ENCODE data around the gene NSD1.
A peak's percentile ranks its signal among the peaks of the same experiment; 100 is the strongest.
"Not testable (repeated sequence)": the region's sequence is repeated elsewhere in the genome, so short reads cannot be mapped to it uniquely, and the experiment has no call there.

Gene NSD1

GRCh38 chr5:177334781-177335700 is 201.5 kb downstream of the NSD1 start:
- no peaks in the 10 kb centered on the region for H3K27me3 Mint-ChIP-seq
- no peak overlapping the region for H3K27ac Mint-ChIP-seq
- no peak overlapping the region for H3K4me3 Mint-ChIP-seq
- DNase-seq: no peak
- H3K9me3 Mint-ChIP-seq: peaks cover 5% of the 10 kb centered on the region
- peaks cover 55% of the 10 kb centered on the region for H3K36me3 Mint-ChIP-seq
- H3K4me1 Mint-ChIP-seq: peaks cover 16% of the 10 kb centered on the region
- CTCF ChIA-PET: interaction anchor here (0.9 to 1.4 kb wide), 3 partner anchors 16 to 220 kb away, joined by 3 to 4 read pairs (median 4); no protein-coding TSS in a partner anchor

- no peak overlapping the region for H3K27ac Mint-ChIP-seq
- DNase-seq: no peak
- H3K36me3 Mint-ChIP-seq: peaks cover 54% of the 10 kb centered on the region
- H3K27me3 Mint-ChIP-seq: no peaks in the 10 kb centered on the region
- peaks cover 18% of the 10 kb centered on the region for H3K4me1 Mint-ChIP-seq
- H3K9me3 Mint-ChIP-seq: peaks cover 5% of the 10 kb centered on the region
- CTCF ChIA-PET: interaction anchor here (0.9 to 1.4 kb wide), 6 partner anchors 11 to 221 kb away, joined by 3 to 5 read pairs (median 4); no protein-coding TSS in a partner anchor
- no peak overlapping the region for H3K4me3 Mint-ChIP-seq
Measured at GRCh38 chr5:177335701-177336065, 202.1 kb downstream of the NSD1 start.

- Mint-ChIP-seq H3K36me3 (peaks cover 54% of the 10 kb centered on the region), H3K4me1 (peaks cover 18% of the 10 kb centered on the region)
Measured at GRCh38 chr5:177336112-177336511, 202.5 kb downstream of the NSD1 start.

GRCh38 chr5:177336603-177337494 is 203.3 kb downstream of the NSD1 start:
- no peak overlapping the region for H3K27ac Mint-ChIP-seq
- peaks cover 23% of the 10 kb centered on the region for H3K4me1 Mint-ChIP-seq
- peaks cover 5% of the 10 kb centered on the region for H3K9me3 Mint-ChIP-seq
- no peaks in the 10 kb centered on the region for H3K27me3 Mint-ChIP-seq
- CTCF ChIA-PET: interaction anchor here (1.0 to 1.4 kb wide), 4 partner anchors 9 to 222 kb away, joined by 3 to 5 read pairs (median 4); no protein-coding TSS in a partner anchor
- no peak for DNase-seq
- H3K4me3 Mint-ChIP-seq: no peak overlapping the region
- H3K36me3 Mint-ChIP-seq: peaks cover 56% of the 10 kb centered on the region

More at GRCh38 chr5:177336112-177336511, 202.5 kb downstream of the NSD1 start:
- H3K4me3 Mint-ChIP-seq: no peak overlapping the region
- H3K9me3 Mint-ChIP-seq: peaks cover 5% of the 10 kb centered on the region
- DNase-seq: peak; percentile 55
- H3K27me3 Mint-ChIP-seq: no peaks in the 10 kb centered on the region
- CTCF ChIA-PET: interaction anchor here (0.9 to 1.4 kb wide), 6 partner anchors 10 to 221 kb away, joined by 3 to 5 read pairs (median 4); no protein-coding TSS in a partner anchor
- H3K27ac Mint-ChIP-seq: no peak overlapping the region

- Mint-ChIP-seq H3K9me3 (peaks cover 5% of the 10 kb centered on the region), H3K4me1 (peaks cover 26% of the 10 kb centered on the region), H3K27ac (no peak overlapping the region), H3K36me3 (peaks cover 56% of the 10 kb centered on the region), H3K27me3 (no peaks in the 10 kb centered on the region), H3K4me3 (no peak overlapping the region)
- CTCF ChIA-PET: interaction anchor here (0.6 to 1.1 kb wide), 2 partner anchors 20 to 52 kb away, joined by 3 to 4 read pairs; no protein-coding TSS in a partner anchor
- no peak for DNase-seq
Measured at GRCh38 chr5:177338251-177339106, 204.9 kb downstream of the NSD1 start.

- no peak overlapping the region for H3K4me3 Mint-ChIP-seq
- DNase-seq: no peak
- H3K4me1 Mint-ChIP-seq: peaks cover 29% of the 10 kb centered on the region
- CTCF ChIA-PET: interaction anchor here (1.1 kb wide), 1 partner anchor 51 kb away, joined by 4 read pairs; no protein-coding TSS in a partner anchor
- no peaks in the 10 kb centered on the region for H3K27me3 Mint-ChIP-seq
- H3K36me3 Mint-ChIP-seq: peaks cover 52% of the 10 kb centered on the region
- peaks cover 5% of the 10 kb centered on the region for H3K9me3 Mint-ChIP-seq
- H3K27ac Mint-ChIP-seq: no peak overlapping the region
Measured at GRCh38 chr5:177339107-177339638, 205.6 kb downstream of the NSD1 start.

- DNase-seq, H3K4me3 Mint-ChIP-seq, H3K9me3 Mint-ChIP-seq, CTCF ChIA-PET, H3K27me3 Mint-ChIP-seq, H3K27ac Mint-ChIP-seq: not testable (repeated sequence)
- Mint-ChIP-seq H3K36me3 (peaks cover 50% of the 10 kb centered on the region), H3K4me1 (peaks cover 42% of the 10 kb centered on the region)
Measured at GRCh38 chr5:177343000-177343399, 209.4 kb downstream of the NSD1 start.

- Mint-ChIP-seq H3K4me3 (no peak overlapping the region), H3K27me3 (no peaks in the 10 kb centered on the region), H3K36me3 (peaks cover 49% of the 10 kb centered on the region), H3K9me3 (peaks cover 5% of the 10 kb centered on the region), H3K27ac (no peak overlapping the region), H3K4me1 (peaks cover 45% of the 10 kb centered on the region)
- CTCF ChIA-PET: interaction anchor here (1.0 kb wide), 1 partner anchor 25 kb away, joined by 4 read pairs; no protein-coding TSS in a partner anchor
- DNase-seq: no peak
Measured at GRCh38 chr5:177343777-177344176, 210.2 kb downstream of the NSD1 start.

- peaks cover 49% of the 10 kb centered on the region for H3K36me3 Mint-ChIP-seq
- peaks cover 46% of the 10 kb centered on the region for H3K4me1 Mint-ChIP-seq
- CTCF ChIA-PET: no interaction called here
- H3K27me3 Mint-ChIP-seq: no peaks in the 10 kb centered on the region
- H3K27ac Mint-ChIP-seq: no peak overlapping the region
- peaks cover 1% of the 10 kb centered on the region for H3K9me3 Mint-ChIP-seq
- no peak overlapping the region for H3K4me3 Mint-ChIP-seq
- DNase-seq: no peak
Measured at GRCh38 chr5:177344891-177345290, 211.3 kb downstream of the NSD1 start.

GRCh38 chr5:177346820-177347219 is 213.2 kb downstream of the NSD1 start:
- H3K4me1 Mint-ChIP-seq: peaks cover 53% of the 10 kb centered on the region
- H3K9me3 Mint-ChIP-seq: no peaks in the 10 kb centered on the region
- H3K27me3 Mint-ChIP-seq: no peaks in the 10 kb centered on the region
- CTCF ChIA-PET: interaction anchor here (0.9 to 1.5 kb wide), 4 partner anchors 11 to 37 kb away, joined by 3 to 4 read pairs (median 3); no protein-coding TSS in a partner anchor
- H3K36me3 Mint-ChIP-seq: peaks cover 41% of the 10 kb centered on the region
- no peak overlapping the region for H3K4me3 Mint-ChIP-seq
- DNase-seq: no peak
- no peak overlapping the region for H3K27ac Mint-ChIP-seq

GRCh38 chr5:177347699-177348098 is 214.1 kb downstream of the NSD1 start:
- Mint-ChIP-seq H3K4me3 (no peak overlapping the region), H3K27ac (no peak overlapping the region), H3K27me3 (no peaks in the 10 kb centered on the region), H3K36me3 (peaks cover 38% of the 10 kb centered on the region), H3K9me3 (no peaks in the 10 kb centered on the region), H3K4me1 (peaks cover 59% of the 10 kb centered on the region)
- CTCF ChIA-PET: interaction anchor here (0.5 to 1.5 kb wide), 3 partner anchors 22 to 36 kb away, joined by 3 to 4 read pairs (median 4); no protein-coding TSS in a partner anchor
- DNase-seq: no peak

- Mint-ChIP-seq H3K27me3 (no peaks in the 10 kb centered on the region), H3K36me3 (peaks cover 33% of the 10 kb centered on the region), H3K4me1 (peaks cover 60% of the 10 kb centered on the region), H3K4me3 (peak overlapping the region; percentile 97), H3K27ac (no peak overlapping the region), H3K9me3 (no peaks in the 10 kb centered on the region)
- CTCF ChIA-PET: interaction anchor here (0.6 to 1.2 kb wide), 3 partner anchors 31 to 381 kb away, joined by 3 to 5 read pairs (median 4); no protein-coding TSS in a partner anchor
- no peak for DNase-seq
Measured at GRCh38 chr5:177349362-177349647, 215.7 kb downstream of the NSD1 start.

GRCh38 chr5:177349762-177350161 is 216.2 kb downstream of the NSD1 start:
- H3K36me3 Mint-ChIP-seq: peaks cover 36% of the 10 kb centered on the region
- CTCF ChIA-PET: interaction anchor here (0.6 to 2.4 kb wide), 4 partner anchors 30 to 381 kb away, joined by 3 to 9 read pairs (median 4); no protein-coding TSS in a partner anchor
- peaks cover 3% of the 10 kb centered on the region for H3K9me3 Mint-ChIP-seq
- H3K4me3 Mint-ChIP-seq: peak overlapping the region; percentile 97
- peaks cover 65% of the 10 kb centered on the region for H3K4me1 Mint-ChIP-seq
- no peak for DNase-seq
- no peaks in the 10 kb centered on the region for H3K27me3 Mint-ChIP-seq
- H3K27ac Mint-ChIP-seq: peak overlapping the region; percentile 29
